Measurements from ENCODE around the gene ANKRD39. TPM values are rescaled to one million over a fixed set of nuclear protein-coding genes. Genes with fewer than 3 reads are reported as not detected.

ANKRD39 gene
- total RNA-seq, 1 donor from 2014 or later: 15.9 TPM

- ATAC-seq (peak; percentile 5), DNase-seq (ENCODE audit: low spot score) (no peak)
- intact Hi-C loops (cut with DNase I): no loop called here
Observed at GRCh38 chr2:96839875-96840850, 17.7 kb downstream of the ANKRD39 start.

DNA sequence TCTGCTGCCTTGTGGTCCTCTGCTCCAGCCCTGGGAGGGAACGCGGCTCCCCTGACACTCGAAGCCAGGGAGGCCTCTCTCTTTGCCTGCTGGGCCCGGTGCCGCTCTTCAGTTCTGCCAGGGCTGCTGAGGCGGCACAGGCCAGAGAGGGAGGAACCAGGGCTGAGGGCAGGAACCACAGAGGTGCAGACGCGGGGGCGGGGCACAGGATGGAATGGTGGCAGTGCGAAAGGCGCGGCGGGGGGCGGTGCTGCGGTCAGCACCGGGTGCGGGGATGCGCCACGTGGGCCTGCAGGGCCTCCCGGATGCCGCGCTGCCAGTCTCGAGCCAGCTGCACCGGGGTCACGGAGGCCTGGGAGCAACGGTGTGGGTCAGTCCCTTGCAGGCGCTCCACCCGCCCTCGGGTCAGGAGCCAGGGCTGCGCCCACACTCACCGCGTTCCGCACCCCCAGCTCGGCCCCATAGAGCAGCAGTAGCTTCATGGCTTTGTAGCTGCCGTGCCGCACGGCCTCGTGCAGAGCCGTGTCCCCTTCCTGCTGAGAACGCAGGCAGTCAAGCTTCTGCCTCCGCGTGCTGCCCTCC is 18.4 kb downstream of the ANKRD39 start:
- intact Hi-C loops (cut with DNase I): no loop called here
- ATAC-seq: peak; percentile 74
- DNase-seq (ENCODE audit: low spot score): no peak

DNA sequence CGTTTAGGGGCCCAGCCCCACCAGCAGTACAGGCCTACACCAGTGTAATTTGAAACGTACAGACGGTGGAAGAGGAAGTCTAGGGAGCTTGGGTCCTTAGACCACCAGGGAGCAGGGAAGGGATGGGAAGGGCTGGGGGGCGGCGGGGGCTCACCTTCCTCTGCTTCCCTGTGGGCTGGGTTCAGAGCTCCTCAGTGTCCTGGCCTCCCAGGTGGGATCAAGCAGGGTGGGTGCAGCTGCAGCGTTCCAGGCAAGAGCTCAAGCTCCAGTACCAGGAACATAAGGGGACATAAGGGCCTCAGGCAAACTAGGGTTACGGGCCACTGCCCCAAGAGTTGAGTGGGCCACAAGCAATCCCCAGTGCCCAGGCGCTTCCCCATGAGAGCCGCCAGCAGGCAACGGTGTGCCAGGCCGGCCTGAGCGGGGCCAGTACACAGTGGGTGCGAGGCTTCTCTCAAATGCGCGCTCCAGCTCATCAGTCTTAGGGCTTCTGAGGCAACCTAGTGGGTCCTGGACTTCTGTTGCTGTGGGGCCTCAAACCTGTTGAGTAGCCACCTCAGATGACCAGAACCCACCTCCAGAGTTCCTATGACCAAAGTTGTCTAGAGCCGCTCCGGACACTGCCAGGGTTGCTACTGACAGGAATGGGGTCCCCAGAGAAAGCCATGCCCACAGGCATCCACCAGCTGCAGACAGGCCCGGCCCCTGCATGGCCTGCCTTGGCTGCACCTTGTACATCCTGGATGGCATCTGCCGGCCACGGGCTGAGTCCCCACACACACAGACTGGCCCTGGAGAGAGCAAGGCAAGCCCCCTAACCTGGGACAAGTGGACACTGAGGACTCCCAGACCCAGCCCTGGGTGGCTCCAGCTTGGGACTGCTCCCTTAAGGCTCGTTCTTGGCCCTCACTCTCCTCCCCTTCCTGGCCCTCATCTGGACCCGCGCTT is 19.2 kb downstream of the ANKRD39 start:
- intact Hi-C loops (cut with DNase I): no loop called here
- peak; percentile 18 for ATAC-seq
- DNase-seq (ENCODE audit: low spot score): no peak

DNA sequence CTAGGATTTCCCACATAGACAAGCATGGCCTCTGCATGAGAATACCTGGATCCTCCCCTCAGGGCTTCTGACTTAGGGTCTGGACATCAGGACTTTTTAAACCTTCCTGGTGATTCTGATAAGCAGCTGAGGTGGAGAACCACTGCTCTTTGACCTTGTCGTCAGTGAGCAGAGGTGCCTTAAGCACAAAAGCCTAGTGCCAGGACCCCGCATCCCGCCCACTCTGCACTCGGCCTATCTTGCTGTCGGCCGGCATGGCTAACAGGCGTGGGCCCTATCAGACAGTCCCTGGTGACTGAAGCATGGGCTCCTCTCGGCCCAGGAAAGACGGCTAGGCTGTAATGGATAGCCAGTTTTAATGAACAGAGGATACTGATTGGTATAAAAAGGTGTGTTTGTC is 20.2 kb downstream of the ANKRD39 start:
- DNase-seq (ENCODE audit: low spot score) (no peak), ATAC-seq (no peak)
- intact Hi-C loops (cut with DNase I): no loop called here

GRCh38 chr2:96835830-96836229 is 22.0 kb downstream of the ANKRD39 start:
- no peak for ATAC-seq
- intact Hi-C loops (cut with DNase I): no loop called here
- DNase-seq (ENCODE audit: low spot score): no peak

- peak; percentile 68 for ATAC-seq
- no peak for DNase-seq (ENCODE audit: low spot score)
- intact Hi-C loops (cut with DNase I): no loop called here
Observed at GRCh38 chr2:96832754-96833507, 24.9 kb downstream of the ANKRD39 start.

GRCh38 chr2:96832408-96832753 is 25.4 kb downstream of the ANKRD39 start:
- intact Hi-C loops (cut with DNase I): no loop called here
- peak; percentile 21 for ATAC-seq
- DNase-seq (ENCODE audit: low spot score): no peak

GRCh38 chr2:96831679-96832078 is 26.1 kb downstream of the ANKRD39 start:
- intact Hi-C loops (cut with DNase I): no loop called here
- no peak for DNase-seq (ENCODE audit: low spot score)
- ATAC-seq: peak; percentile 33

GRCh38 chr2:96830044-96830562 is 27.7 kb downstream of the ANKRD39 start:
- no peak for DNase-seq (ENCODE audit: low spot score)
- intact Hi-C loops (cut with DNase I): no loop called here
- ATAC-seq: no peak

GRCh38 chr2:96828874-96829273 is 28.9 kb downstream of the ANKRD39 start:
- intact Hi-C loops (cut with DNase I): no loop called here
- no peak for ATAC-seq
- no peak for DNase-seq (ENCODE audit: low spot score)

DNA sequence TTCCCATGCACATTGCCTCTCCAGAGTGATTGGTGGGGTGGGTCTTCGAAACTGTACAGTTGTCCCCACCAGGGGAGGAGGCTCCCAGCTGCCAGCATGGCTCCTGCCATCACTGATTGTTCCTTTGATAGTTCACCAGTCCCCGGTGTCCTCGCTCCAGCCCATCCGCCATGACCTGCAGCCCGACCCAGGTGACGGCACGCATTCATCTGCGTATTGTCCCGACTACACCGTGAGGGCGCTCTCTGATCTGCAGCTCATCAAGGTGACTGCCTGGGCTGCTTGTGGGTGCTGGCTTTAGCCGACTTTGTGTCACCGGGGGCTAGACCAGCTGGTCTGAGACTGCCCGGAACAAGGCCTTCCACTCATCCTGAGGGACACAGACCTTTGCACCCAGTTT is 29.4 kb downstream of the ANKRD39 start:
- DNase-seq (ENCODE audit: low spot score) (no peak), ATAC-seq (no peak)
- intact Hi-C loops (cut with DNase I): no loop called here

DNA sequence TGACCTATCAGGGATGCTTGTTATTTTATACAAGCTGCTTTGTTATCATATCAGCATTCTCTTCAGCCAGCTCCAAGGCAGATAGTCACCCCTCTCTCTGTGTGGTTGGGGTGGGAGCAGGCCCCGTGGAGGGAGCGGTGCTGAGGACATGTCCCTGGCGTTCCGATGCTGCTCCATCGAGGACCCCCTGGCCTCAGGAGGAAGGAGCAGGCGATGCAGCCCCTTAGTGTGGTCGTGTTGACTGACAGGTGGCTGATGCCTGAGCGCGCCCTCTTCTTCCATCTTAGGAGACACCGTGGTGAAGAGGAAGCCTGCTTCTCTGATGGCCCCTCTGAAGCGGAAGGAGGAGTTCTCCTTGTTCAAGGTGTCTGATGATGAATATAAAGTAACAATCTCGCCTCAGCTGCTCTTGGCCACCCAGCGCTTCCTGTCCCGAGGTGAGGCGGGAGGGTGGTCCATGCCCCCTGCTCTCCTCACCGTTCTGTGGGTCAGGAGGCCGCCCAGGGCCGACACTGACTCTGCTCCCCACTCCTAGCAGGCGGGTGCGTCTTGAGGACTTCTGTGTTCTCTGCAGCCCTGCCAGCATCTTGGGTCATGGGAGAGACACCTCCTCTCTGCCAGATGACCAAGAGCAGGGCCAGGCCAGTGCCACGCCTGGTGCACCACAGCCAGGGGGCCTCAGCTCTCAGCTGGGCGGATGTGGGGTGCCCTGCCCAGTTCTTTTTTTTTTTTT is 31.1 kb downstream of the ANKRD39 start:
- DNase-seq (ENCODE audit: low spot score): no peak
- ATAC-seq: no peak
- intact Hi-C loops (cut with DNase I): no loop called here

GRCh38 chr2:96825057-96825456 is 32.8 kb downstream of the ANKRD39 start:
- ATAC-seq (no peak), DNase-seq (ENCODE audit: low spot score) (no peak)
- intact Hi-C loops (cut with DNase I): no loop called here

GRCh38 chr2:96824079-96824870 is 33.5 kb downstream of the ANKRD39 start:
- DNase-seq (ENCODE audit: low spot score) (no peak), ATAC-seq (no peak)
- intact Hi-C loops (cut with DNase I): no loop called here

DNA sequence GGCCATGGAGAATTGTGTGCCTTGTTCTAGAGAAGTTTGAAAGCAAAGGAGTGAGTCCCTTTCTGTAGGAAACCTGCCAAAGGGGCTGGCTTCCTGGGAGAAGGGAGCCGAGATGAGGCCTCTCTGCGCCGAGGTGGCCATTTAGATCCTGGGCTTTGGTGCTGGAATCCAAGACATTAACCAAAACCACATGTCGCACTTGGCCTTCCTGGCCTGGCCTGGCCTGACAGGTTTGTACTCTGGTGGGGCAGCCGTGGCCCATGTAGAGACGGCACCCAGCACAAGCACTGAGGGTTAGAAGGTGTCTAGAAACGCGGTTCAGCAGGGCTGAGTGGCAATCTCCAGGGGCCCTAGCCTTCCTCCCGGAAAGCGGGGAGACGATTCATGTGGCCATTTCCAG is 34.6 kb downstream of the ANKRD39 start:
- ATAC-seq: peak; percentile 59
- intact Hi-C loops (cut with DNase I): no loop called here
- DNase-seq (ENCODE audit: low spot score): no peak

DNA sequence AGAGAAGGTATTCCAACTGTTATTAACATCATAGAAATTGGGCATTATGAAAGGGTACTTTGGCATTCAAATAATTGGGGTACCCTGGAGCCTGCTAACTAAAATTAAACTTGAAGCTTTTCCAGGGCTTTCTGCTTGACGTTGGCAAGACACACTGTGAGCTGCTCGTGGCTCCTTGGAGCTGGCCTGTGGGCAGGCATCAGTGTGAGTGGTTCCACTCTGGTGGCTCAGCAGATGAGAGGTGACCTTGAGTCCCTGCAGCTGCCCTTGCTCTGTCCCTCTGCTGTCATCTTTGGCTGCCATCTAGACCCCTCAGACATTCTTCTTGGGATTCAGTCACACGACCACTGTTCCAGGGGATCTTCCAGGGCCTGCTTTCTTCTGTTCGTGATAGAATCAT is 35.0 kb downstream of the ANKRD39 start:
- ATAC-seq: no peak
- intact Hi-C loops (cut with DNase I): no loop called here
- no peak for DNase-seq (ENCODE audit: low spot score)

DNA sequence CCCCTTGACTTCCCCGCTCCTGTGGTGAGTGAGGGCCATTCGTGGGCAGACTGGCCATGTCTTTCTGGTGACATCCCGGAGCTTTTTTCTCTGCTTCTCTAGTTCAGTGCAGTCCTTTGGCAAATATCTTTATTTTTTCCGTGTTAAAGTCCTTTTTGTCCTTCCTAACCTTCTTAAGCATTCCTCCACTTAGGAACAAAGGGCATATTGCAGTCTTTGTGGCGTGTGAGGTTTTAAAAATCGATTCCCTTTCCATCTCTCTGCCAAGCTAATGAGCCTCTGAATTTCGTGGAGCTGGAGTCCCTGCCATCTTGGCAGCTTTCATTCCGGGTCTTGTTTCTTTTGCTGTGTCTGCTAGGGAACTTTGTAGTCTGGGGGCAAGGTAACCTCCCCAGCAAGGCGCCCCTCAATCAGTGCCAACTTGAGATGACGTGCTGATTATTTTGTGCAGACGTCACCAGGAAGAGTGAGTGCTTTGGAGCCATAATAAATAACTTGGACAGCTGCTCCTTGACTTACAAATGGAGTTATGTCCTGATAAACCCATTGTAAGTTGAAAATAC is 36.6 kb downstream of the ANKRD39 start:
- DNase-seq (ENCODE audit: low spot score) (no peak), ATAC-seq (no peak)

More for the DNA sequence above, 36.6 kb downstream of the ANKRD39 start:
- intact Hi-C loops (cut with DNase I): no loop called here
